ENCODE data around the gene WNT7B. TPM values are rescaled to one million over a fixed set of nuclear protein-coding genes. Genes with fewer than 3 reads are reported as not detected.

The WNT7B gene
- total and polyA plus RNA-seq, 10 donors, result not detected

GRCh38 chr22:45892681-45893461 is 84.1 kb downstream of the WNT7B start:
- peak; percentile 59 for DNase-seq
- Histone ChIP-seq H3K27me3 (replicated peaks in 1 of 7) (peaks cover 0 to 92% (median 34%) of the 10 kb centered on the region in 7 donors), H3K4me3 (no peak overlapping the region), H3K27ac (no peak overlapping the region), H3K36me3 (no peaks in the 10 kb centered on the region), H3K9me3 (no peaks in the 10 kb centered on the region), H3K4me1 (no peaks in the 10 kb centered on the region)
- no peak for TF ChIP-seq POLR2A (IDR thresholded peaks at IDR 0.05)
- TF ChIP-seq POLR2AphosphoS5 (IDR thresholded peaks at IDR 0.05), result no peak
- TF ChIP-seq, protein P1, sequence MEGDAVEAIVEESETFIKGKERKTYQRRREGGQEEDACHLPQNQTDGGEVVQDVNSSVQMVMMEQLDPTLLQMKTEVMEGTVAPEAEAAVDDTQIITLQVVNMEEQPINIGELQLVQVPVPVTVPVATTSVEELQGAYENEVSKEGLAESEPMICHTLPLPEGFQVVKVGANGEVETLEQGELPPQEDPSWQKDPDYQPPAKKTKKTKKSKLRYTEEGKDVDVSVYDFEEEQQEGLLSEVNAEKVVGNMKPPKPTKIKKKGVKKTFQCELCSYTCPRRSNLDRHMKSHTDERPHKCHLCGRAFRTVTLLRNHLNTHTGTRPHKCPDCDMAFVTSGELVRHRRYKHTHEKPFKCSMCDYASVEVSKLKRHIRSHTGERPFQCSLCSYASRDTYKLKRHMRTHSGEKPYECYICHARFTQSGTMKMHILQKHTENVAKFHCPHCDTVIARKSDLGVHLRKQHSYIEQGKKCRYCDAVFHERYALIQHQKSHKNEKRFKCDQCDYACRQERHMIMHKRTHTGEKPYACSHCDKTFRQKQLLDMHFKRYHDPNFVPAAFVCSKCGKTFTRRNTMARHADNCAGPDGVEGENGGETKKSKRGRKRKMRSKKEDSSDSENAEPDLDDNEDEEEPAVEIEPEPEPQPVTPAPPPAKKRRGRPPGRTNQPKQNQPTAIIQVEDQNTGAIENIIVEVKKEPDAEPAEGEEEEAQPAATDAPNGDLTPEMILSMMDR (IDR thresholded peaks at IDR 0.05 in 8 of 11, conservative IDR thresholded peaks at IDR 0.05 in 3 of 11), result no peak
- intact Hi-C loops (cut with DNase I; ENCODE audit: low total_unique reads), result no loop called here
- 76 to 85% (median 76%) methylated on average over 11 to 16 of the region's 16 CpGs for WGBS, 5 donors

- Histone ChIP-seq H3K9me3 (no peaks in the 10 kb centered on the region), H3K27me3 (replicated peaks in 1 of 7) (peaks cover 0 to 88% (median 34%) of the 10 kb centered on the region in 7 donors), H3K4me3 (no peak overlapping the region), H3K27ac (no peak overlapping the region), H3K36me3 (no peaks in the 10 kb centered on the region), H3K4me1 (no peaks in the 10 kb centered on the region)
- WGBS, 5 donors, result 63 to 84% (median 65%) methylated on average over 12 to 22 of the region's 22 CpGs
- TF ChIP-seq POLR2A (IDR thresholded peaks at IDR 0.05), result no peak
- intact Hi-C loops (cut with DNase I; ENCODE audit: low total_unique reads), result no loop called here
- DNase-seq, result peak; percentile 64
Measured at GRCh38 chr22:45891996-45892621, 84.9 kb downstream of the WNT7B start.

DNA sequence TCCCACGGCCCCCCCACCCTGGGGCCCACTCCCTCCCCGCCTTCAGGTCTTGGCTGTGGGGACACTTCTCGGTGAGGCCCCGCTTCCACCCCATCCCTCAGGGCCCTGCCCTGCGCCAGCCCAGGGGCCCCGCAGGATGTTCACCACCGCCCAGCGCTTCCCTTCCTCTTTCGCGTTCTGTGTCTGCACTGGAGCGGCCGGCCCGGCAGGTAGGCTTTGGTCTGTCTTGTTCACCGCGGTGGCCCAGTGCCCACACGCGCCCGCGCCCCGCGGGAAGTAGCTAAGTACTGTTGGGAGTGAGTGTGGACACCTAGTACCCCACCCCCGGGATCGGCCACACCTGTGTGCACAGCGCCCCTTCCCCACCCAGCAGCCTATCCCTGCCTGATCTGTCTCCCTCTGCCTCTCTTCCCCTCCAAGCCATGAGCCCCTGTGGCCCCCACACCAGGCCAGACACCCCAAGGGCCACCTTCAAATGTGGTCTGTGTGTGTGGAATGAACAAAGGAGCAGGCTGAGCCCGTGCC is 85.4 kb downstream of the WNT7B start:
- Histone ChIP-seq H3K27me3 (replicated peaks in 1 of 7) (peaks cover 0 to 87% (median 34%) of the 10 kb centered on the region in 7 donors), H3K9me3 (no peaks in the 10 kb centered on the region), H3K4me1 (no peaks in the 10 kb centered on the region), H3K36me3 (no peaks in the 10 kb centered on the region), H3K4me3 (no peak overlapping the region), H3K27ac (no peak overlapping the region)
- peak; percentile 50 for DNase-seq
- TF ChIP-seq POLR2AphosphoS5 (IDR thresholded peaks at IDR 0.05) (no peak), POLR2A (IDR thresholded peaks at IDR 0.05) (no peak)
- TF ChIP-seq, protein P1 (IDR thresholded peaks at IDR 0.05 in 8 of 11, conservative IDR thresholded peaks at IDR 0.05 in 3 of 11), result no peak
- intact Hi-C loops (cut with DNase I; ENCODE audit: low total_unique reads), result no loop called here
- 30 to 43% (median 33%) methylated on average over 24 to 25 of the region's 25 CpGs for WGBS, 5 donors

GRCh38 chr22:45891021-45891421 is 85.9 kb downstream of the WNT7B start:
- 49 to 85% (median 78%) methylated on average over 16 to 37 of the region's 37 CpGs for WGBS, 5 donors
- Histone ChIP-seq H3K9me3 (no peaks in the 10 kb centered on the region), H3K36me3 (no peaks in the 10 kb centered on the region), H3K4me3 (no peak overlapping the region), H3K27me3 (replicated peaks in 1 of 7) (peaks cover 0 to 87% (median 38%) of the 10 kb centered on the region in 7 donors), H3K27ac (no peak overlapping the region), H3K4me1 (no peaks in the 10 kb centered on the region)
- TF ChIP-seq POLR2AphosphoS5 (IDR thresholded peaks at IDR 0.05) (no peak), POLR2A (IDR thresholded peaks at IDR 0.05) (no peak)
- TF ChIP-seq, protein P1 (IDR thresholded peaks at IDR 0.05 in 8 of 11, conservative IDR thresholded peaks at IDR 0.05 in 3 of 11), result no peak
- intact Hi-C loops (cut with DNase I; ENCODE audit: low total_unique reads), result no loop called here
- peak; percentile 67 for DNase-seq

All from spleen (tissue), 11 donors.